H1 (cell line): Measurements from ENCODE around the gene STXBP5. TPM values are rescaled to one million over a fixed set of nuclear protein-coding genes. Genes with fewer than 3 reads are reported as not detected.
A peak's percentile ranks its signal among the peaks of the same experiment; 100 is the strongest.

Source experiments
- CTCF ChIA-PET: fragments of 300-600 bp; sonication (Branson Sonifier 250); formaldehyde crosslinking; loops from one replicate; lab custom pipeline; 2021; ENCODE audit not compliant: partially characterized antibody; lab: Charles Lee
- POLR2A ChIA-PET: fragments of 300-600 bp; sonication (Branson Sonifier 250); formaldehyde crosslinking; loops from one replicate; lab custom pipeline; 2021; ENCODE audit warnings: inconsistent platforms; ENCODE audit not compliant: partially characterized antibody; lab: Charles Lee
- DNase-seq, 2 experiments: peaks; one replicate each; pipeline versions ENCODE4 v3.0.0 to v3.0.0-alpha.2; 2010 to 2022; ENCODE audit warnings: low spot score in 2 of 2, low read depth in 1 of 2, mixed read lengths in 1 of 2
- FAIRE-seq: peaks from 2 replicates; lab custom pipeline; 2011; peaks lifted over from hg19 to GRCh38; lab: Jason Lieb, UNC
- H2AFZ ChIP-seq: 2 replicates; pipeline ENCODE4 v1.8.1; 2012; ENCODE audit warnings: low read length, inconsistent platforms
- H2AK5ac ChIP-seq: 2 replicates; pipeline ENCODE4 v1.6.1; 2013; ENCODE audit warnings: low read depth, low read length
- H2BK120ac ChIP-seq: replicated peaks from 2 replicates; pipeline ENCODE3; 2013; ENCODE audit warnings: low read depth, low read length, inconsistent platforms
- H2BK12ac ChIP-seq: 2 replicates; pipeline ENCODE4 v1.6.1; 2013; ENCODE audit warnings: low read depth, low read length
- H2BK15ac ChIP-seq: 2 replicates; pipeline ENCODE4 v1.6.1; 2013; ENCODE audit warnings: low read length
- H2BK20ac ChIP-seq: 2 replicates; pipeline ENCODE4 v1.6.1; 2013; ENCODE audit warnings: low read length
- H2BK5ac ChIP-seq: 2 replicates; pipeline ENCODE4 v1.6.1; 2013; ENCODE audit warnings: low read depth, low read length
- H3K14ac ChIP-seq: 2 replicates; pipeline ENCODE4 v1.6.1; 2013; ENCODE audit warnings: inconsistent platforms; ENCODE audit not compliant: insufficient read length
- H3K18ac ChIP-seq: 2 replicates; pipeline ENCODE4 v1.6.1; 2013; ENCODE audit warnings: low read length; ENCODE audit errors: extremely low read depth
- H3K23ac ChIP-seq: 2 replicates; pipeline ENCODE4 v1.6.1; 2013; ENCODE audit warnings: inconsistent platforms; ENCODE audit not compliant: insufficient read length
- H3K23me2 ChIP-seq: 2 replicates; pipeline ENCODE4 v1.6.1; 2013; ENCODE audit warnings: low read depth, low read length
- H3K27ac ChIP-seq: 2 replicates; pipeline ENCODE4 v1.6.1; 2011; ENCODE audit warnings: low read depth, low read length, inconsistent platforms
- H3K27me3 ChIP-seq, 4 experiments: replicated peaks in 1 of 4; 1 replicate in 1 of 4; 2 replicates in 3 of 4; pipeline versions ENCODE4 v1.6.1 to v1.8.1; 2011 to 2013; ENCODE audit warnings: low read length in 3 of 4, mild to moderate bottlenecking in 3 of 4, inconsistent platforms in 2 of 4, mixed read lengths in 2 of 4, moderate library complexity in 1 of 4; ENCODE audit not compliant: control insufficient read depth in 3 of 4, insufficient read depth in 3 of 4; ENCODE audit errors: extremely low read depth in 1 of 4
- H3K36me3 ChIP-seq, 4 experiments: 2 replicates each; pipeline versions ENCODE4 v1.6.1 to v1.8.1; 2011 to 2013; ENCODE audit warnings: mild to moderate bottlenecking in 4 of 4, low read length in 3 of 4, moderate library complexity in 2 of 4, control low read depth in 1 of 4, inconsistent platforms in 1 of 4; ENCODE audit not compliant: insufficient read depth in 4 of 4, control insufficient read depth in 2 of 4
- H3K4ac ChIP-seq: replicated peaks from 2 replicates; pipeline ENCODE3; 2013; ENCODE audit warnings: low read length, low read depth, mixed read lengths, inconsistent platforms; ENCODE audit not compliant: insufficient read length
- H3K4me1 ChIP-seq, 4 experiments: replicated peaks in 1 of 4; 1 replicate in 1 of 4; 2 replicates in 3 of 4; pipeline versions ENCODE4 v1.6.1 to v1.8.1; 2011 to 2013; ENCODE audit warnings: low read length in 3 of 4, inconsistent platforms in 2 of 4, mixed read lengths in 1 of 4; ENCODE audit not compliant: insufficient read depth in 4 of 4, control insufficient read depth in 3 of 4
- H3K4me2 ChIP-seq, 2 experiments: 2 replicates each; pipeline versions ENCODE4 v1.6.1 to v1.8.1; 2011 to 2013; ENCODE audit warnings: low read depth in 2 of 2, low read length in 2 of 2, control low read depth in 1 of 2, inconsistent platforms in 1 of 2, mild to moderate bottlenecking in 1 of 2; ENCODE audit not compliant: insufficient read depth in 1 of 2
- H3K4me3 ChIP-seq, 4 experiments: fragments of 200-600, 300-600 bp in 1 of 4; sonication (generic), shearing (Covaris generic), sonication (Bioruptor Twin) in 1 of 4; 2 replicates each; pipeline versions ENCODE4 v1.5.1 to v1.8.1; 2011 to 2016; ENCODE audit warnings: low read length in 4 of 4, low read depth in 3 of 4, control low read depth in 2 of 4, inconsistent platforms in 2 of 4, mild to moderate bottlenecking in 2 of 4, mixed read lengths in 1 of 4, moderate library complexity in 1 of 4; ENCODE audit not compliant: insufficient read depth in 2 of 4; ENCODE audit errors: extremely low read depth in 1 of 4
- H3K56ac ChIP-seq: replicated peaks from 2 replicates; pipeline ENCODE3; 2013; ENCODE audit warnings: low read depth, mild to moderate bottlenecking, mixed read lengths, low read length, inconsistent platforms; ENCODE audit not compliant: insufficient read length
- H3K79me1 ChIP-seq: 2 replicates; pipeline ENCODE4 v1.6.1; 2013; ENCODE audit warnings: low read depth, low read length, control low read depth
- H3K79me2 ChIP-seq, 2 experiments: 2 replicates each; pipeline versions ENCODE4 v1.6.1 to v1.8.1; 2012 to 2013; ENCODE audit warnings: low read length in 2 of 2, mild to moderate bottlenecking in 2 of 2, inconsistent platforms in 1 of 2; ENCODE audit not compliant: insufficient read depth in 2 of 2, control insufficient read depth in 1 of 2
- H3K9ac ChIP-seq, 4 experiments: replicated peaks in 1 of 4; 1 replicate in 1 of 4; 2 replicates in 3 of 4; pipeline versions ENCODE4 v1.6.1 to v1.8.1; 2011 to 2013; ENCODE audit warnings: low read depth in 3 of 4, low read length in 3 of 4, control low read depth in 2 of 4, mild to moderate bottlenecking in 2 of 4, moderate library complexity in 2 of 4, inconsistent platforms in 1 of 4; ENCODE audit errors: extremely low read depth in 1 of 4
- H3K9me3 ChIP-seq, 2 experiments: 2 replicates each; pipeline versions ENCODE4 v1.6.1 to v1.8.1; 2012 to 2013; ENCODE audit warnings: mild to moderate bottlenecking in 2 of 2, moderate library complexity in 2 of 2, control low read depth in 1 of 2, inconsistent platforms in 1 of 2, low read depth in 1 of 2, low read length in 1 of 2, mixed read lengths in 1 of 2; ENCODE audit not compliant: insufficient read depth in 2 of 2
- H4K20me1 ChIP-seq, 2 experiments: replicated peaks in 1 of 2; 2 replicates each; pipeline versions ENCODE3 to v1.8.1; 2011 to 2013; ENCODE audit warnings: inconsistent platforms in 2 of 2, low read length in 2 of 2, mild to moderate bottlenecking in 1 of 2; ENCODE audit not compliant: insufficient read depth in 2 of 2, control insufficient read depth in 1 of 2
- H4K5ac ChIP-seq: 2 replicates; pipeline ENCODE4 v1.6.1; 2013; ENCODE audit warnings: low read length, low read depth, mixed read lengths, inconsistent platforms; ENCODE audit not compliant: insufficient read length
- H4K8ac ChIP-seq: 2 replicates; pipeline ENCODE4 v1.8.0; 2013; ENCODE audit warnings: mild to moderate bottlenecking, moderate library complexity, low read length, inconsistent platforms; ENCODE audit not compliant: insufficient read depth; ENCODE audit errors: extremely low read depth
- H4K91ac ChIP-seq: replicated peaks from 2 replicates; pipeline ENCODE3; 2013; ENCODE audit warnings: low read length, mixed read lengths, inconsistent platforms; ENCODE audit not compliant: insufficient read length
- BACH1 ChIP-seq: IDR thresholded peaks from 2 replicates; pipeline ENCODE4 v1.6.1; 2012; ENCODE audit warnings: low read length, improper control_type of control experiment
- CEBPB ChIP-seq: IDR thresholded peaks from 2 replicates; pipeline ENCODE4 v1.6.1; 2012; ENCODE audit warnings: low read depth, low read length
- RAD21 ChIP-seq, 2 experiments: IDR thresholded peaks in 1 of 2; conservative IDR thresholded peaks in 1 of 2; 2 replicates each; pipeline ENCODE4 v1.6.1; 2011; ENCODE audit warnings: low read depth in 2 of 2, low read length in 2 of 2, improper control_type of control experiment in 1 of 2, inconsistent platforms in 1 of 2, mild to moderate bottlenecking in 1 of 2, moderate library complexity in 1 of 2
- WGBS, 2 experiments: shearing (Covaris generic) in 1 of 2; methylation state at CpG; one replicate each; pipeline versions ENCODE4 v1.1.6 to v1.1.7; 2013 to 2015; ENCODE audit warnings: low lambda C conversion rate in 2 of 2, mixed read lengths in 2 of 2, inconsistent platforms in 1 of 2, low coverage in 1 of 2, missing lambda C conversion rate in 1 of 2; ENCODE audit not compliant: insufficient replicate concordance in 2 of 2, insufficient coverage in 1 of 2, insufficient read length in 1 of 2; ENCODE audit errors: extremely low coverage in 1 of 2, missing lambda C conversion rate in 1 of 2; 5-methylcytosine and 5-hydroxymethylcytosine counted together
- polyA plus RNA-seq, 7 experiments: library from polyadenylated mRNA; depleted of rRNA in 3 of 7; stranded (reverse) in 5 of 7; unstranded in 2 of 7; fragments of >200 nt in 5 of 7; fragments of 200-250 nt in 2 of 7; gene quantifications; 1 replicate in 5 of 7; 2 replicates in 1 of 7; 4 replicates in 1 of 7; pipeline versions ENCODE4 v1.2.1 to v1.2.3, GENCODE V29; 2011 to 2013; ENCODE audit warnings: missing spikeins in 2 of 7, mixed read lengths in 2 of 7
- total RNA-seq: library from RNA; stranded (reverse); fragmentation: NEBNext Ultra II Directional; extraction: Animal tissue kit (Norgen Biotek cat#: 25700); gene quantifications from 2 replicates; pipeline ENCODE4 v1.2.1, GENCODE V29; 2021

Gene STXBP5
- total and polyA plus RNA-seq, 2 of the 8 experiments (the other 6 are each of a cell fraction or from before 2014, with no cell fraction given) = 2.7 to 10.8 TPM

DNA sequence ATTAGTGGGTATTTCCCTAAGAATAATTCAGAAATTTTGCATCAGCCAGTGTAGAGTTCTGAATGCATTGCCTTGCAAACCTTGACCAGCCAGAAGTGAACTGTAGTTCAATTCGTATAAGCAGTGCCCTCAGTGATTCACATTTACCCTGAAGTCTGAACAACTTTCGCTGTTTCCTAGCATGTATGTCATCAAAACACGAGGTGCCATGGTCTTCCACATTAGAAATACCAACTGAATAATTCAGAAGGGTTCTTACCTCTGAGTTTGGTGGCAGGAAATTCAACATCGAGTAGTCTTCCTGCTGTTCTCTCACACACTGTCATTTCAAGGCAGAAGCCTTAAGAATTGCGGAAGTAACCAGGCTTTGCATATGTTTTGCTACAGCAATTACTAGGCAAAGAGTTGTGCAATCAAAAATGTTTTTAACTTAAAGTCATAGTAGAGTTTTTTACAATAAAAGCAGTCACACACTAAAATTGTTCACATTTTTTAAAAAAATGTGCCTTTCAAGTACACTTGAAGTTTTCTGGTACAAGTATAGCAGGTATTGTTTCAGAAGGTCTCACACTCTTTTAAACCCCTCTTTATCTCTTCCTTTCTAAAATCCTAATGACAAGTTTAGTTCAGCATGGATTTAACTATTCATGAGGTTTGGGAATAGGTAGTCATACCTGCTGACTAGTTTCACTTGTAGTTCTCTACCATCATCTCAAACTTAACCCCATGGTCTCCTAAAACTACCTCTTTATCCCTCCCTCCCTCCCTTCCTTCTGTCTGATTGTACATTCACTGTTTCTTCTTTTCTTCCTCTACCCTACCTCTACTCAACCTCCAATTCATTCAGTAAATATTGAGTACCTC, 118.3 kb downstream of the STXBP5 start:
- no peaks in the 10 kb centered on the region for H3K27me3 ChIP-seq
- H3K36me3 ChIP-seq = peaks cover 0 to 2% (median 0%) of the 10 kb centered on the region in 4 experiments; a peak in 1 of 8 replicates
- H2BK12ac ChIP-seq = no peak overlapping the region
- H3K23me2 ChIP-seq = no peaks in the 10 kb centered on the region
- no peak overlapping the region for H3K4me2 ChIP-seq
- H3K9ac ChIP-seq = no peak overlapping the region
- H3K18ac ChIP-seq = no peak overlapping the region
- no peak overlapping the region for H2BK5ac ChIP-seq
- DNase-seq (no peak), FAIRE-seq (no peak)
- no peaks in the 10 kb centered on the region for H3K79me1 ChIP-seq
- H4K91ac ChIP-seq = no peak overlapping the region
- 83% methylated on average over 5 of the region's 5 CpGs; no CpG with 5 or more reads in 1 of the 2 experiments for WGBS, 2 experiments
- H3K79me2 ChIP-seq = no peaks in the 10 kb centered on the region
- H2BK20ac ChIP-seq = no peak overlapping the region
- H4K8ac ChIP-seq = no peak overlapping the region
- no peak overlapping the region for H2BK15ac ChIP-seq
- H3K23ac ChIP-seq = no peak overlapping the region
- no peak overlapping the region for H2AFZ ChIP-seq
- H3K56ac ChIP-seq = no peak overlapping the region
- H3K4me1 ChIP-seq = no peaks in the 10 kb centered on the region
- no peak overlapping the region for H2AK5ac ChIP-seq
- no peaks in the 10 kb centered on the region for H4K20me1 ChIP-seq
- no peak overlapping the region for H3K4ac ChIP-seq
- H3K9me3 ChIP-seq = no peaks in the 10 kb centered on the region
- H3K4me3 ChIP-seq = no peak overlapping the region
- CTCF ChIA-PET = interaction anchor here (1.0 kb wide), 1 partner anchor 15 kb away, joined by 3 read pairs; no protein-coding TSS in a partner anchor
- H3K27ac ChIP-seq = no peak overlapping the region
- no peak overlapping the region for H2BK120ac ChIP-seq
- POLR2A ChIA-PET = no interaction called here
- H3K14ac ChIP-seq = no peak overlapping the region
- TF ChIP-seq CEBPB (peak; percentile 49; the same call in 1 of the 2 replicates), RAD21 (IDR thresholded peaks at IDR 0.05 in 1 of 2, conservative IDR thresholded peaks at IDR 0.05 in 1 of 2; ENCODE audit: low read depth in 2 of 2, low read length in 2 of 2) (no peak), BACH1 (no peak)
- no peak overlapping the region for H4K5ac ChIP-seq
